HL-60 (cell line): Measurements from ENCODE around the gene DBR1.

Experiments
- DNase-seq, 2 experiments: peaks; one replicate each; pipeline ENCODE4 v3.0.0-alpha.2; 2010 to 2020; ENCODE audit warnings: low read depth in 1 of 2, low spot score in 1 of 2
- H3K27ac ChIP-seq: fragments of 250-450 bp; sonication (Bioruptor Pico); replicated peaks from 2 replicates; pipeline ENCODE4 v1.5.1; 2020; ENCODE audit warnings: mild to moderate bottlenecking, moderate library complexity
- H3K27me3 ChIP-seq: fragments of 250-450 bp; sonication (Bioruptor Pico); 2 replicates; pipeline ENCODE4 v1.5.1; 2021; ENCODE audit warnings: mild to moderate bottlenecking, moderate library complexity; ENCODE audit not compliant: insufficient read depth, poor library complexity, severe bottlenecking
- H3K4me3 ChIP-seq: replicated peaks from 2 replicates; pipeline ENCODE4 v1.5.1; 2011; ENCODE audit warnings: mild to moderate bottlenecking, control low read depth, low read length; ENCODE audit not compliant: insufficient read depth
- GABPA ChIP-seq: IDR thresholded peaks from 2 replicates; pipeline ENCODE4 v1.6.1; 2012; ENCODE audit warnings: low read depth
- POLR2AphosphoS5 ChIP-seq: IDR thresholded peaks from 2 replicates; pipeline ENCODE4 v1.6.1; 2012; ENCODE audit warnings: low read depth
- SPI1 ChIP-seq: IDR thresholded peaks from 2 replicates; pipeline ENCODE4 v1.6.1; 2012; ENCODE audit warnings: low read depth, mild to moderate bottlenecking, borderline replicate concordance
- TF ChIP-seq, protein P1 (sequence below): IDR thresholded peaks from 2 replicates; pipeline ENCODE4 v1.6.1; 2012; ENCODE audit warnings: low read depth; ENCODE audit not compliant: insufficient replicate concordance
- TF ChIP-seq, protein P2 (sequence below): IDR thresholded peaks from one replicate; pipeline ENCODE4 v1.5.1; 2011; ENCODE audit warnings: low read length, control low read depth, inconsistent platforms; ENCODE audit not compliant: insufficient read depth

The DBR1 gene

DNA sequence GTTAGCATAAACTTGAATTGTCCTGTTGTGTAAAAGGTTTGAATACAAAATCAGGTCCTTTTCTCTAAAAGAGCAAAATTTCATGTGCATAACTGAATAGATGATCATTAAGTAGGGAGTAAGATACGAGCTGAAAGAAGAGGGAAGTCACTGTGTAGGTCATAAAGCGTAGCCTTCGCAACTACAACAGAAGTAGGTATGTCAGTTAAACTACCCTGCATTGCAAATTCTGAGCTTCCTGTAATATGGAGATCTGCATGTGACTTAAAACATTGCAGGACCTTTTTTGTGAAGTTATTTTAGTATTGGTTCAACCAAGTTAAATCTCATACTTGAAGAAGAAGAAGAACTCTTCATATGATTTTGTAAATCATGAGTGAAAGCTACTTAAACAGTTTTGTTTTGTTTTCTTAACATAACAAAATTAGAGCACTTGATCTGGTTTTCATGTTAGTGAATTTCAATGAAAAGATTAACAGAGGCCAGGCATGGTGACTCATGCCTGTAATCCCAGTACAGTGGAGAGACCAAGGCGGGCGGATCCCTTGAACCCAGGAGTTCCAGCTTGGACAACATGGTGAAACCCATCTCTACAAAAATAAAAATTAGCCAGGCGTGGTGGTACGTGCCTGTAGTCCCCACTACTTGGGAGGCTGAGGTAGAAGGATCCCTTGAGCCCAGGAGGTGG lies 38.8 kb upstream of the DBR1 start:
- TF ChIP-seq, protein P1, sequence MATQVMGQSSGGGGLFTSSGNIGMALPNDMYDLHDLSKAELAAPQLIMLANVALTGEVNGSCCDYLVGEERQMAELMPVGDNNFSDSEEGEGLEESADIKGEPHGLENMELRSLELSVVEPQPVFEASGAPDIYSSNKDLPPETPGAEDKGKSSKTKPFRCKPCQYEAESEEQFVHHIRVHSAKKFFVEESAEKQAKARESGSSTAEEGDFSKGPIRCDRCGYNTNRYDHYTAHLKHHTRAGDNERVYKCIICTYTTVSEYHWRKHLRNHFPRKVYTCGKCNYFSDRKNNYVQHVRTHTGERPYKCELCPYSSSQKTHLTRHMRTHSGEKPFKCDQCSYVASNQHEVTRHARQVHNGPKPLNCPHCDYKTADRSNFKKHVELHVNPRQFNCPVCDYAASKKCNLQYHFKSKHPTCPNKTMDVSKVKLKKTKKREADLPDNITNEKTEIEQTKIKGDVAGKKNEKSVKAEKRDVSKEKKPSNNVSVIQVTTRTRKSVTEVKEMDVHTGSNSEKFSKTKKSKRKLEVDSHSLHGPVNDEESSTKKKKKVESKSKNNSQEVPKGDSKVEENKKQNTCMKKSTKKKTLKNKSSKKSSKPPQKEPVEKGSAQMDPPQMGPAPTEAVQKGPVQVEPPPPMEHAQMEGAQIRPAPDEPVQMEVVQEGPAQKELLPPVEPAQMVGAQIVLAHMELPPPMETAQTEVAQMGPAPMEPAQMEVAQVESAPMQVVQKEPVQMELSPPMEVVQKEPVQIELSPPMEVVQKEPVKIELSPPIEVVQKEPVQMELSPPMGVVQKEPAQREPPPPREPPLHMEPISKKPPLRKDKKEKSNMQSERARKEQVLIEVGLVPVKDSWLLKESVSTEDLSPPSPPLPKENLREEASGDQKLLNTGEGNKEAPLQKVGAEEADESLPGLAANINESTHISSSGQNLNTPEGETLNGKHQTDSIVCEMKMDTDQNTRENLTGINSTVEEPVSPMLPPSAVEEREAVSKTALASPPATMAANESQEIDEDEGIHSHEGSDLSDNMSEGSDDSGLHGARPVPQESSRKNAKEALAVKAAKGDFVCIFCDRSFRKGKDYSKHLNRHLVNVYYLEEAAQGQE, result no peak
- peak; percentile 77; the same call in 1 of the 2 replicates for TF ChIP-seq SPI1
- H3K27ac ChIP-seq, result peak overlapping the region; percentile 73
- no peaks in the 10 kb centered on the region for H3K27me3 ChIP-seq
- peak; percentile 25 to 76 for DNase-seq
- no peak overlapping the region for H3K4me3 ChIP-seq

DNA sequence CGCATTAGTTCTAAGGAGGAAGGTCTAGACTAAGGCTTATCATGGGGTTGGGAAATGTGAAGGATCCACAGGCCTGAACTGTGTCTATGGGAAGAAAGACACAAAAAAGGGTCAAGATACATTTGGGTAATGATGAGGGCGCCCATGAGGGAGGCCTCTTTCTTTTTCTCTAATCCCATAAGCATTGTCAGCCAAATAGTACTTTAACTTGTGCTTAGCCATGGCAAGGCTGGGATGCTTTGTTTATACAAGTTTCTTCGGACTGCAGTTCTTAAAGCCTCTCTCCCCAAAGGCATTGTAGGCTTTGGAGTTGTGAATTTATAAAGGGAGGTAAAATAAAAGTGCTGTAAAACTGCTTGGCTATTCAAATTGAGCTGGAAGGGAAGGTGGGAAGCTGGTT lies 35.8 kb upstream of the DBR1 start:
- Histone ChIP-seq H3K4me3 (no peak overlapping the region), H3K27me3 (no peaks in the 10 kb centered on the region), H3K27ac (no peak overlapping the region)
- DNase-seq, result no peak
- TF ChIP-seq, protein P1, result no peak
- no peak for TF ChIP-seq GABPA
- TF ChIP-seq SPI1, result no peak

DNA sequence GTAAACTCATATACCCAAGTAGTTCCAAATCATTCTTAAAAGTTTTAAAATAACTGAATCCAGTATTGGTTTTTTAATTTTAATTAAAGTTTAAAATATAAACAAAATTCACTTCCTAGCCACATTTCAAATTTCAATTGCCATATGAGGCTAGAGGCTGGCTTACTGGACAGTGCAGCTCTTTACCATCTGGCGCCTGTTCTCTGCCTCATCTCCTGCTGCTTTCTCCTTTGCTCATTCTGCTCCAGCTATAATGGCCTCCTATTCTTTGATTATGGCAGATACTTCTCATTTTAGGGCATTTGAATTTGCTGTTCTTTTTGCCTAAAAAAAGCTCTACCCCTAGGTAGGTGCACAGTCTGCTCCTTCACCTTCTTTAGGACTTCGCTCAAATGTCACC lies 31.5 kb upstream of the DBR1 start:
- DNase-seq, result no peak
- no peaks in the 10 kb centered on the region for H3K27me3 ChIP-seq
- H3K27ac ChIP-seq, result no peak overlapping the region
- no peak overlapping the region for H3K4me3 ChIP-seq
- TF ChIP-seq POLR2AphosphoS5 (no peak), GABPA (no peak), SPI1 (no peak)
- TF ChIP-seq, protein P1, result no peak
- TF ChIP-seq, protein P2, sequence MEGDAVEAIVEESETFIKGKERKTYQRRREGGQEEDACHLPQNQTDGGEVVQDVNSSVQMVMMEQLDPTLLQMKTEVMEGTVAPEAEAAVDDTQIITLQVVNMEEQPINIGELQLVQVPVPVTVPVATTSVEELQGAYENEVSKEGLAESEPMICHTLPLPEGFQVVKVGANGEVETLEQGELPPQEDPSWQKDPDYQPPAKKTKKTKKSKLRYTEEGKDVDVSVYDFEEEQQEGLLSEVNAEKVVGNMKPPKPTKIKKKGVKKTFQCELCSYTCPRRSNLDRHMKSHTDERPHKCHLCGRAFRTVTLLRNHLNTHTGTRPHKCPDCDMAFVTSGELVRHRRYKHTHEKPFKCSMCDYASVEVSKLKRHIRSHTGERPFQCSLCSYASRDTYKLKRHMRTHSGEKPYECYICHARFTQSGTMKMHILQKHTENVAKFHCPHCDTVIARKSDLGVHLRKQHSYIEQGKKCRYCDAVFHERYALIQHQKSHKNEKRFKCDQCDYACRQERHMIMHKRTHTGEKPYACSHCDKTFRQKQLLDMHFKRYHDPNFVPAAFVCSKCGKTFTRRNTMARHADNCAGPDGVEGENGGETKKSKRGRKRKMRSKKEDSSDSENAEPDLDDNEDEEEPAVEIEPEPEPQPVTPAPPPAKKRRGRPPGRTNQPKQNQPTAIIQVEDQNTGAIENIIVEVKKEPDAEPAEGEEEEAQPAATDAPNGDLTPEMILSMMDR, result no peak

DNA sequence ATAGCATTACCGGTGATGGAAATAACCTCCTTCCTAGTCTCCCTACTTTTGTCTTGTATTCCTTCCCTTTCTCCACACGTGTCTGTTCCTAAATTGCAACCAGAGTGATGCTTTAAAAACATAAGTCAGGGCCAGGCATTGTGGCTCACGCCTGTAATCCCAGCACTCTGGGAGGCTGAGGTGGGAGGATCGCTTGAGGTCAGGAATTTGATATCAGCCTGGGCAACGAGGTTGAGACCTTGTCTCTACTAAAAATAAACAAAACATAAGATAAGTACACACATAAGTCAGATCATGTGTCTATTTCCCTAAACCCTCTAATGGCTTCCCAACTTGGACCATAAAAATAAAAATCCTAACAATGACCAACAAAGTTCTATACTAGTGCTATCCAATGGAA lies 30.8 kb upstream of the DBR1 start:
- H3K27ac ChIP-seq, result no peak overlapping the region
- H3K4me3 ChIP-seq, result no peak overlapping the region
- TF ChIP-seq GABPA (no peak), SPI1 (no peak), POLR2AphosphoS5 (no peak)
- TF ChIP-seq, protein P2, result no peak
- TF ChIP-seq, protein P1, result no peak
- H3K27me3 ChIP-seq, result no peaks in the 10 kb centered on the region
- DNase-seq, result no peak
